ENCODE data around the gene SHQ1.
A peak's percentile ranks its signal among the peaks of the same experiment; 100 is the strongest.
"Not testable (repeated sequence)": the region's sequence is repeated elsewhere in the genome, so short reads cannot be mapped to it uniquely, and the experiment has no call there.

SHQ1 gene

GRCh38 chr3:72746430-72747411 lies 101.5 kb downstream of the SHQ1 start:
- DNase-seq, result no peak

GRCh38 chr3:72745146-72745999 lies 102.9 kb downstream of the SHQ1 start:
- DNase-seq, result no peak

DNA sequence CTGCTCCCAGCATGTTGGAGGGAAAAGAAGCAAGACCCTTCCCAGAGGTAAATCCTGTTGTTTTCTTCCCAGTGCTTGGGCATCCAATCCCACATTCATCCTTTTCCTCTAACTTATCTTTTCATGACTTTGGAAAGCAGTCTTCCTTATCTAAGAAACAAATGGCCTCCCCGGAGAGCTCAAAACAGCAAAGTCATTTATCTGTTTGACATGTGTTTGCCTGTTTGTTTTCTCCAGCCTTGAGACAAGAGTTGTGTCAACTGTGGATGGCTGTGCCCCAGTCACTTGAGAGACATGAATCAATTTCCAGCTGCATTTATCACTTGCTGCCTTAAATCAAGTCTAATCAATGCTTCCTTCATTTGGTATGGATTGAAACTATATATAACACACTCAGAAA lies 103.9 kb downstream of the SHQ1 start:
- DNase-seq, result no peak

- DNase-seq, result no peak
These were observed 108.4 kb downstream of the SHQ1 start for GRCh38 chr3:72739531-72740466.

DNA sequence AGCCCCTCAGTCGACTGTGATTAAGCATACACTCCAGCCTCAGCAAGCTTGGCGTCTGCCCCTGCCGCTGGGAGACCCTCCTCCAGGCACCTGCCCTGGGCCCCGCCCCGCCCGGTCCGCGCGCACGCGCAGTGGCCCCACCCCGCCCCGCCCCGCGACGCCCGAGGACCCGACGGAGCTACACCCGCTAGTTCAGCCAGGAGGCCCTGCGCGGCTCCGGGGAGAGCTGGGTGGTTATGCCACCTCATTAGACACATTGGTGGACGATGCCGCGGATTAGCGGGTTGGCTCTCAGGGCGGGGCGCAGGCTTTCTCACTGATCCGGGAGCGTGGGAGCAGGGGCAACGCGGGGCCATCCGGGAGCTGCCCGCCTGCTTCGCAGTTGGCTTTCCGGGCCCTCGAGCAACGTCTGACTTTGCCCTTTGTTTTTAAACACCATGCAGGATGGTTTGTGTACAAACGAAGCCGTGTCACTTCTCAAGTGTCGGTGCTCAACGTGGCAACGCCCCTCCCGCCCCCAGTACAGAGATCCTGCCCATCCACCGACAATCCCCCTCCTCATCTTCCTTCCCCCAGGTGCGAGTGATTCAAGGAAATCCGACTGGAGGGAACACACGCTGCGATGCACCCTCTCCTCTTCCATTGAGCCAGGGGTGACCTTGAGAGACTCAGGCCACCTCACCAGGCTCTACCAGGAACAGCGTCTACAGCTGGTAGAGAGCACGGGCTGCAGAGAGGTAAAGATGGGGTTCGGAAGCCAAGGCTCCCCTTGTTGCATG lies 109.3 kb downstream of the SHQ1 start:
- DNase-seq, result peak; percentile 33 to 70 (median 53)

DNA sequence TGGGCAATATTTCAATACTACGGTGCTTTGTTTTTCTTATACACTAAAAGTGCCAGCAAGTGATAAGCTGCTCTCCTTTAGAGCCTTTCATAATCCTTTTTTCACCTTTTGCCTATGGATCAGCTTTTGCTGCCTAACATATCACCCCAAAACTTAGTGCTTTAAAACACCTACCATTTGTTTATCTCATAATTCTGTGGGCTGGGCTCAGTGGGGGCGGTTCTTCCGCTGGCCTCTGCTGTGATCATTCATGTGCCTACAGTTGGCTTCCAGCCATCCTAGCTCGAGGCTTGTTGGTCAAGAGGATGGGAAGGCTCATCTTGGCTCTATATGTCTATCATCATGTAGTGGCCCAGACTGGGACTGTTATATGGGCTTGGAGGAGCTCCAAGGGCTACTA lies 113.2 kb downstream of the SHQ1 start:
- DNase-seq, result not testable (repeated sequence)

GRCh38 chr3:72733676-72734075 lies 114.6 kb downstream of the SHQ1 start:
- DNase-seq, result no peak

DNA sequence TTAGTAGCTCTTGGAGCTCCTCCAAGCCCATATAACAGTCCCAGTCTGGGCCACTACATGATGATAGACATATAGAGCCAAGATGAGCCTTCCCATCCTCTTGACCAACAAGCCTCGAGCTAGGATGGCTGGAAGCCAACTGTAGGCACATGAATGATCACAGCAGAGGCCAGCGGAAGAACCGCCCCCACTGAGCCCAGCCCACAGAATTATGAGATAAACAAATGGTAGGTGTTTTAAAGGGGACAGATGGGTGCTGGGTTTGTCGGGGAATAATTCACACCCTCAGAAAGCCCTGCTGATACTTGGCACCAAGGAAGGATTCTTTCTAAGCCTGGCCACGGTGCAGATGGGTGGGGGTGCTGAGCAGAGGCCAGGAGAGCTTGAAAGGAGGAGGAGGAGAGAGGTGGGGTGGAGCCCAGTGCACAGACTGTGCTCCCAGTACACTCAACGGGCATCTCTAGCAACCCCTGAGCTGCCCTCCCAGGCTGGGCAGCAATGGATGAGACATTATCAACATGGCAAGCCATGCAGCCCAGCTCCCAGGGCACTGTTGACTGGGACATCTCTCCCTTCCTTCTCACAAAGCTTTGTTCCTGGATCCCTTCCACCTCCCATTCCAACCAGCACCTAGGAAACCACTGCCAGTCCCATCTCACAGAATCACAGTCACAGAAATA lies 115.4 kb downstream of the SHQ1 start:
- not testable (repeated sequence) for DNase-seq

GRCh38 chr3:72728958-72729467 lies 119.2 kb downstream of the SHQ1 start:
- DNase-seq, result no peak

DNA sequence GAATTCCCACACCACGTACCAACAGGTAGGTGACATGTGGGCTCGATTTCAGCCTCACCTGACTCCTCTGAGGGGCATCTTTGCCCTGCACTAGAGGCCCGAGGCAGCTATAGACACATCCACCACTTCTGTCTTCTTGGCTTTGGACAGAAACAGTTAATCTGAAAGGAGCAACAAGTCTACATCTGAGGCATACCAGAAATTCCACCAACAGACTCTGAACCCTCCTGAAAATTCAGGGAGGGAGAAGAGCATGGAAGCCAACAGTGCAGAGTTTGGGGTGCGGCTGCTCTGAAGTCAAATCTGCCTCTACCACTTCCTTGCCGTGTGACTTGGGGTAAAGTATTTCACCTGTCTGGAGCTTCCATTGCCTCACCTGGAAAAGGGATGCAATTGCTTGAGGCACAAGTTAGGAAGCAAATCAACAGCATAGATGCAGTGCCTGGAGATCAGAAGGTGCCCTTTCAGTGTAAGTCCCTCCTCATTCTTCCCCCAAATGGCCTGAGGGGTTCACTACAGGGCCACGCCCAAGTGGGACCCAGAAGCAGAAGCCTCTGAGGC lies 119.8 kb downstream of the SHQ1 start:
- no peak for DNase-seq

GRCh38 chr3:72727726-72728125 lies 120.5 kb downstream of the SHQ1 start:
- no peak for DNase-seq

GRCh38 chr3:72727172-72727571 lies 121.1 kb downstream of the SHQ1 start:
- no peak for DNase-seq

DNA sequence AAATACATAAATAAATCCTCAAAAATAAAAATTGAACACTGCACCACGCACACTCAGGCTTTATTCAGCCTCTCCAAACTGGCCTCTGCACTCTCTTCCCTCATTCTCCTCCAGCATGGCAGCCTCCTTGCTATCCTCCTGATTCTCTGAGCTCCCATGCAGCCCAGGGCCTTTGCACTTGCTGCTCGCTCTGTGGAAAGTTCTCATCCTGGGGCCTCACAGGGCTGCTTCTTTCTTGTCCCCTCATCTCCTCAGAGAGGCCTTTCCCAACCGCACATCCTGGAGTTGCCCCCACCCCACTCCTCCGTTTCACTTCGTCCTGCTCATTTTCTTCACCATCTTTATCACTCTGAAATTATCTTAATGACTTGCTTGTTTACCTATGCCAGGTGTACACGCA lies 123.0 kb downstream of the SHQ1 start:
- DNase-seq, result no peak

DNA sequence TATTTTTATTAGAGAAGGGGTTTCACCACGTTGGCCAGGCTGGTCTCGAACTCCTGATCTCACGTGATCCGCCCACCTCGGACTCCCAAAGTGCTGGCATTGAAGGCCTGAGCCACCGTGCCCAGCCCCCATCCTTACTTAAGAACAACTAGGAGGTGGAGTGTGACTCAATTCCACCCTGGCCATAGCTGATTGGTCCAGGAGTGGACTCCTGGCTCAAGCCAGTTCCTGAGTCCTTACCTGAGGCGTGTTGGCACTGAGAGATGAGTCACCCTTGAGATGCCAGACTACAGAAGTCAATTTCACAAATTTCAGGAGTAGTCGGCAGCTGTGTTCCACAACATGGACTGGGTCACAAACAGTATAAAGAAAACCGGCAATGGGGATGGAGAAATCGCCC lies 124.2 kb downstream of the SHQ1 start:
- DNase-seq, result no peak

GRCh38 chr3:72722930-72723726 lies 125.1 kb downstream of the SHQ1 start:
- peak in 1 of 4 experiments; percentile 9 for DNase-seq

- no peak for DNase-seq
These were observed 126.4 kb downstream of the SHQ1 start for GRCh38 chr3:72721683-72722381.

- no peak for DNase-seq
These were observed 127.7 kb downstream of the SHQ1 start for GRCh38 chr3:72720566-72720965.

GRCh38 chr3:72719137-72719536 lies 129.1 kb downstream of the SHQ1 start:
- DNase-seq, result no peak

DNA sequence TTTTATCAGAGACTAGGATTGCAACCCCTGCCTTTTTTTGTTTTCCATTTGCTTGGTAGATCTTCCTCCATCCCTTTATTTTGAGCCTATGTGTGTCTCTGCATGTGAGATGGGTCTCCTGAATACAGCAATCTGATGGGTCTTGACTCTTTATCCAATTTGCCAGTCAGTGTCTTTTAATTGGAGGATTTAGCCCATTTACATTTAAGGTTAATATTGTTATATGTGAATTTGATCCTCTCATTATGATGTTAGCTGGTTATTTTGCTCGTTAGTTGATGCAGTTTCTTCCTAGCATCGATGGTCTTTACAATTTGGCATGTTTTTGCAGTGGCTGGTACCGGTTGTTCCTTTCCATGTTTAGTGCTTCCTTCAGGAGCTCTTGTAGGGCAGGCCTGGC lies 134.1 kb downstream of the SHQ1 start:
- not testable (repeated sequence) for DNase-seq

Measured in suppressor macrophage (primary cell).